Stimulated activated CD8-positive, alpha-beta memory T cell treated with anti-CD3 and anti-CD28 coated beads, Interleukin-7, amount 100 ng/mL, for 48 hours (primary cell): ENCODE results near the gene IGFN1.
"Not testable (repeated sequence)": the region's sequence is repeated elsewhere in the genome, so short reads cannot be mapped to it uniquely, and the experiment has no call there.

Experiments used
- DNase-seq, 2 donors: peaks; one replicate each; pipeline ENCODE4 v3.0.0-alpha.2; 2020; ENCODE audit warnings: low read depth in 1 of 2; ENCODE audit errors: extremely low read depth in 1 of 2

The IGFN1 gene

DNA sequence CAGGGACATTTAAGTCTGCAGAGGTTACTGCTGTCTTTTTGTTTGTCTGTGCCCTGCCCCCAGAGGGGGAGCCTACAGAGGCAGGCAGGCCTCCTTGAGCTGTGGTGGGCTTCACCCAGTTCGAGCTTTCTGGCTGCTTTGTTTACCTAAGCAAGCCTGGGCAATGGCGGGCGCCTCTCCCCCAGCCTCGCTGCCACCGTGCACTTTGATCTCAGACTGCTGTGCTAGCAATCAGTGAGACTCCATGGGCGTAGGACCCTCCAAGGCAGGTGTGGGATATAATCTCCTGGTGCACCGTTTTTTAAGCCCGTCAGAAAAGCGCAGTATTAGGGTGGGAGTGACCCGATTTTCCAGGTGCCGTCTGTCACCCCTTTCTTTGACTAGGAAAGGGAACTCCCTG is 49.0 kb downstream of the IGFN1 start:
- not testable (repeated sequence) for DNase-seq

DNA sequence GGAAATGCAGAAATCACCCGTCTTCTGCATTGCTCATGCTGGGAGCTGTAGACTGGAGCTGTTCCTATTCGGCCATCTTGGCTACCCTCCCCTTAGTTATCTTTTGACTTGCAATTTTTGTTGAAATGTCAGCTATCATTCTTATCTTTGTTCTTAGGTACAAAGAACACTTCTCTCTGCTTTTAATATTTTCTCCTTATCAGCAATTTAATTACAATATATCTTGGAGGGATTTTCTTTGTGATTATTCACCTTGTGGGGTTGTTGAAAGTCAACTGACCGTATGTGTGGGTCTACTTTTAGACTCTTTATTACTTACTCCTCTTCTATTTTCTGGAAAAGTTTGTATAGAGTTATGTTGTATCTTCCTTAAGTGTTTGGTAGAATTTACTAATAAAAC is 49.5 kb downstream of the IGFN1 start:
- no peak for DNase-seq

DNA sequence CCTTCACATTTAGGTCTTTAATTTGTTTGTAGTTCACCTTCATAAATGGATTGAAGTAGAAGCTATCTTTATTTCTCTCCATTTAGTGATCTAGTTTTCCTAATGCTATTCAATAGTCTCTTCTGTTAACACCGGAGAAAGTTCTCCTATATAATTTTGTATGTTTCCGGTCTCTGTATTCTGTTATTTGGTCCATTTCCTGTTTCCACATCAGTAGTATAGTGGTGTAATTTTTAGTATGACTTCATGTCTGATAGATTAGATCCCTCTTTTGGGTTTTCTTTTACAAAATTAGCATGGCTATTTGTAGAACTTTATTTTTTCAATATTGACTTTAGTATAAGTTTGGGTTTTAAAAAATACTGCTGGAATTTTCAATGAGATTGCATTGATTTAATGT is 51.1 kb downstream of the IGFN1 start:
- no peak for DNase-seq

DNA sequence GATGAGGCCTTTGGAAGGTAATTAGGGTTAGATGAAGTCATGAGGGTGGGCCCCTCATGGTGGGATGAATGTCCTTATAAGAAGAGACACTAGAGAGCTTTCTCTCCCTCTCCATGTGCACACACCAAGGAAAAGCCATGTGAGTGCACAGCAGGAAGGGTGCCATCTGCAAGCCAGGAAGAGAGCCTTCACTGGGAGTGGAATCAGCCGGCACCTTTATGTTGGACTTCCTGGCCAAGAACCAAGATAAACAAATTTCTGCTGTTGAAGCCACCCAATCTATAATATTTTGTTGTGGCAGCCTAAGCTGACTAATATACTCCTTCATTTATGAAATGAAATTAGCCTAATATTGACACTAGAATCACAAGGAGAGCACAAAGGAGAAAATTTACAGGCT is 54.5 kb downstream of the IGFN1 start:
- DNase-seq = no peak

DNA sequence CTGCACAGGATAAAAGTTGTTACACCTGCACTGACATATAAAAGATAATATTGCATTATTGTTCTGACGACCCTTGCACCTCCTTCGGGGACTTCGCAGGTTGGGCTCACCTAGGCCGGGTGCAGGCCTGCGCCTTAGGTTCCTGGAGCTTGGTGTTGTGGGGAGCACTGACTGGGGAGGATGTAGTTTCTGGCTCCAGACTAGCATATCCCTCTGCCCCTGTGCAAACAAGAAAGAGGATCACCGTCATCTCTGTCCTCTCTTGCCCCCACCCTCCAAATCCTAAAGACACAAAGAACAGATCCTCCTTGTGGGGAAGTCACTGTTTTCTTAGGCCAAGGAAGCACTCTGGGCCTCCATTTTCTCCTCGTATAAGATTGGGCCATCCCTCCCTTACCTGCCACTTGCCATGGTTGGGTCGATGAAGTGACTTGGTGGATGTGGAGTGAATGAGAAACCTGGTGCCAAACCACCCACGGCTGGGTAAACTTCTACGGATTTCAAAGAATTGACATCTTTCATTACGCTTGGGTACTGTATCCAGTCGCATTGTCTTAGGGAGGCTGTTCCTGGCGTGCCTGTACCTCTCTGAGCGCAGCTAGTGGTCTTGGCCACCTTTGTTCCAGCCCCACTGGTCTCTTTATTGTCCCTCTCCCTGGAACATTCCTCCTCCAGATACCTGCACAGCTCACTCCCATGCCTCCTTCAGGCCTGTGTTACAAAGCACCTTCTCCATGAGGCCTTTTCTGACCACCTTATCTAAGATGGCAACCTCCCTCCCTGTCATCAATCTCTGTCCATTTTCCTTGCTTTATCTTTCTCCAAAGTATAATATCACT is 58.3 kb downstream of the IGFN1 start:
- no peak for DNase-seq

DNA sequence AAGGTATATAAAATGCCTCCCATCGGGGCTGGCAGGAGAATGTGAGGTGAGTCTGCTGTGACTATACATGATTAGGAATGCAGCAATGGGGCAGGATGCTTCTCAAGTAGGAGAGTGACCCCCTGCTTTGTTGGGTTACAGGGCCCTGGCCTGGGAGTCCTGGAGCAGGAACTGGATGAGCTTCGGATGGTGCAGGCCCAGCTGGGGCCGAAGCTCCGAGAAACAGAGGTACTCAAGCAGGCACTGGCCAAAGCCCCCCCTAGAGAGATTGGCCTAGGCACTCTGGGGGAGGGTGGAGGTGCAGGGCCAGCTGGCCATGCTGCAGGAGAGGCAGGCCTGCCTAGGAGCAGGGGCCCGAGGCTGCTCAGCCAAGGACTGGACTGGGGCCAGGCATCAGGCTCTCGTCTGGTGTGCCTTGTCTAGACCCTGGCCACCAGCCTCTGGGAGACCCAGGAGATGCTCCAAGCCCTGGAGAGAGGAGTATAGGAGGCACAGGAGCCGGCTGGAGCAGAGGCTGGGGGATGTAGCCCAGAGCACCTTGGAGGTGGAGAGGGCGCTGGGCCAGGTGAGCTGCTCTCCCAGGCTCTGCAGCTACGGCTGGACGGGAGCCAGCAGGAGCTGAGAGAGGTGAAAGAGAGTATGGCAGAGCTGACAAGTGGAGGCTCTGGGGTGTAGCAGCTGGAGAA is 59.8 kb downstream of the IGFN1 start:
- DNase-seq = no peak

DNA sequence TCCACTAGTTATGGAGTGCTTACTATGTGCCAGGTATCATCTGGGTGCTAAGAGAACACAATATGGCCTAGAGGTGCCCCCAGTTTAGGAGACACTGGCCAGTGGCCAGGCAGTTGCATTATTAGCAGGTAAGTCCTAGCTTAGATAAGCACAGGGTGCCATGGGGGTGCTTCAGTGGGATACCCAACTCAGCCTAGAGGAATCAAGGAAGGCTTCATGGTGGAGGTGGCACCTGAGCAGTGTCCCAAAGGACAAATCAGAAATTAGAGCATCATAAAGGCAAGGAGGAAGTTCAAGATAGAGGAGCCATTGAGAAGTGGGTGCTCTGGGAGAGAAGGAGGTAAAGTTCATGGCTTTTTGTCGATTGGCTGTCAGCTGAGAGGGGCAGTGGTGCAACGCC is 60.8 kb downstream of the IGFN1 start:
- DNase-seq = no peak

DNA sequence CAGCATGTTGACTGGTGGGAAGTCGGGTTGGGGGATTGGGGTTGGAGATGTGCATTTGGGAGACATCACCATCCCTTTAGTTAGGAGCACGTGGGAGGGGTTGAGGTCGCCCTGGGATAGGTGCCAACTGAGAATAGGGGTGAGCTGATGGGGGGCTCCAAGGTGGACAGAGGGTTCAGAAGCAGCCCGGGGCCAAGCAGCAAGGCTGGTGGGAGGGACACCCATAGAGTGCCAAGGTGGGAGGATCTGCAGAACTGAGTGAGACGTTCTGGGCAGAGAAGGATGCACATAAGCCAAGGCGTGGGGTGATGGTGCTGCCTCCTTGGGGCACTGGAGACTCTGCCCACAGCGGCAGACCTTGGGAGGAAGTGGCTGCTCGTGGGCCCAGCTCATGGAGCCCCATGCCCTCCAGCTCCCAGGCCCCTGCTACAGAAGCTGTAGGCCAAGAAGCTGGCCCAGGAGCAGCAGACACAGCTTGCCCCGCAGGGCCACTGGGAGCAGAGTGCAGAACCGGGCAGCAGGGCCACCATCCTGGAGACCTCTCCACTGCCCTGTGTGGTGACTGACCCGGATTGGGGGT is 61.3 kb downstream of the IGFN1 start:
- no peak for DNase-seq

DNA sequence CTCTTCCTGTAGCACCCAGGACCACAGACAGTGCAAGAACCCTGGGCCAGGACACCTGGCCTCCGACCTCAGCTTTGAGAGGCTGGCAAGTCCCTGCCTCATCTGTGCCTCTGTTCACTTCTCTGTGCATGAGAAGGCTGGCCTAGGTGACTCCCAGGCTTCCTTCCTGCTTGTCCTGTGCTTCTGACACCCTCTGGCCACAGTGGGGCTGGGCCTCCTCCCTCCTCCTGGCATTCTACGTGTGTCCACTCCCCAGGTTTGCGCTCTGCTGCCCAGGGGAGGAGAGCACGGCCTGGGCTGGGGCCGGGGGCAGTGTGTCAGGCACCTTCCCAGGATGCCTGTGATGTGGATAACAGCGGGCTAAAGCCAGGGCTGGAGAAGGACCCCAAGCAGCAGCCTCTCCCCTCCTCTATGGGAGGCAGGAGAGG is 62.3 kb downstream of the IGFN1 start:
- no peak for DNase-seq

DNA sequence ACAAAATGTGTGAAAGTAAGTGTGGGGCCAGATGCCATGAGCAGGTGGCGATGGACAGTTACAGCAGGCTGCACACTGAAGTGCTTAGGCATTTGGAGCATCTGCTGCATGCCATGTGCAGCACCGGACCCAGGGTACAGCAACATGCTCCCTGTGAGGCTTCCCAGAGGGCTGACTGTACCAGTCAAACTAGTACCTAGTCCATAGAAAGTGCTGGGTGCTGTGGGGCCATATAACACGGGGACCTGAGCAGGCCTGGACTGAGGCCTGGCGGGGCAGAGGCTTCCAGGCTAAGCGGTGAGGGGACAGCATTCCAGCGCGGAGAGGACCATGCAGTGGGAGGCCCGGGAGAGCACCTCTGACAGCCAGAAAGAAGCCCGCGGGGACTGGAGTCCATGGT is 62.8 kb downstream of the IGFN1 start:
- DNase-seq = no peak

DNA sequence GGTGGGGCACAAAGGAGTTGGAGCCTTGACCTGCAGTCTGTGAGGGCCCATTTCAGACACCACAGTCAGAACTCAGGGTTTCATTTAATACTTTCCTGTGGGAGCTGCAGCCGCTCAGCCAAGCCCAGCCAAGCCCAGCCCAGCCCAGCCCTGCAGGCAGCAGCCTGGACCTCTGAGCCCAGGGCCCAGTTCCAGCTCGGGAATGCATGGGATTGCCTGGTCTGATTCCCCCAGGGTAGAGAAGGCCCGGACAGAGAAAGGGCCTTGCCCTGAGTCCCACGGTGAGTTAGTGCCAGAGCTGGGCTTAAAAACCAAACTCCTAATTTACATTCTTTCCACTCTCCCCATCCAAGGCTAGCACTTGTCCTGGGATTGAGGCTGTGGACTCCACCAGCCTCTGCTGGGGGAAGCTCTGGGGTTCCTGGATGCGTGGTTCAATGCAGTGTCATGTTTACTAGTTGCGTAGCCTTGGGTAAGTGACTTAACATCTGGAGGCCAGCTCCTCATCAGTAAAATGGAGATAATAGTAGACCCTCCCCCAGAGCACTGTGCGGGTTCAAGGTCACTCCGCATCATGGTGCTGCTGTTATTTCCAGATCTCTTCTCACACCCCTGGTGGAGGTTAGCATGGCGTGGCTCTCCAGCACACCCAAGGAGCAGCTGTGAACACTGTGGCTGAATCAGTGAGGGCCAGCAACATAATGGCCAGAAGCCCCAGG is 63.4 kb downstream of the IGFN1 start:
- DNase-seq = no peak

DNA sequence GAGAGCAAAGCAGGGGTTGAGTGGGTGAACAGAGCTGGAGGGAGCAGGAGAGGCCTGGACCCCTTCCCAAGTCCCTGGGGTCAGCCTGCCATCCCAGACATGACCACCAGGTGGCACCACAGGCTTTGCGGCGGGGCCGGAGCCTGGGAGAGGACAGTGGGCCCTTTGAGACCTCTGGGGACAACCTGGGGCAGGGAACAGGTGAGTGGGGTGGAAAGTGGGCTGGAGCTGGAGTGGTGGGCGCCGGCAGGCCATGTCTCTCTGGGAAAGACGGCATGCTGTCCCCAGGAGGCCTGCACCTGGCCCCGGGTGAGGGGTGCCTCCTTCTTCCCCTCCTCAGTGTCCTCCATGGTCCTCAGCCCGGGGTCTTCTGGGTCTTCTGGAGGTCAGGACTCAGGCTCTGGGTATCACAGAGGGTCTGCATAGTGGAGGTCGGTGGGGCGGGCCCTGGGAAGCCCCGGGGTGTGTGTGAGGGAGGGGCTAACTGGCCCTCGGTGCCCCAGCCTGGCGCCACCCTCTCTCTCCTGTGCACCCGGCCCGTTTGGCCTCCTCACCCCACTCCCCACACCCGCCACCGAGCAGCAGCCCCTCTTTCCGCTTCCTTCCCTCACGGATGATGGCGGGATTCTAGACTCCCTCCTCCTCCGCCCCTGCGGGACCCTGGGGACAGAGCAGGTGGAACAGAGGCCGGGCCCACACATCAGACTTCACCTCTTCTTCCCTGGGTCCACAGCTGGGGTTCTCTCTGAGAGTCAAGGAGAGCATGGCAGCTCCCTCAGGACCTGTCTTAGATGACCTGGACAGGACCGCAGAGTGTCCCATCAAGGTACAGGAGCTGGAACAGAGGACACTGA is 64.2 kb downstream of the IGFN1 start:
- peak; percentile 31 to 45 for DNase-seq

DNA sequence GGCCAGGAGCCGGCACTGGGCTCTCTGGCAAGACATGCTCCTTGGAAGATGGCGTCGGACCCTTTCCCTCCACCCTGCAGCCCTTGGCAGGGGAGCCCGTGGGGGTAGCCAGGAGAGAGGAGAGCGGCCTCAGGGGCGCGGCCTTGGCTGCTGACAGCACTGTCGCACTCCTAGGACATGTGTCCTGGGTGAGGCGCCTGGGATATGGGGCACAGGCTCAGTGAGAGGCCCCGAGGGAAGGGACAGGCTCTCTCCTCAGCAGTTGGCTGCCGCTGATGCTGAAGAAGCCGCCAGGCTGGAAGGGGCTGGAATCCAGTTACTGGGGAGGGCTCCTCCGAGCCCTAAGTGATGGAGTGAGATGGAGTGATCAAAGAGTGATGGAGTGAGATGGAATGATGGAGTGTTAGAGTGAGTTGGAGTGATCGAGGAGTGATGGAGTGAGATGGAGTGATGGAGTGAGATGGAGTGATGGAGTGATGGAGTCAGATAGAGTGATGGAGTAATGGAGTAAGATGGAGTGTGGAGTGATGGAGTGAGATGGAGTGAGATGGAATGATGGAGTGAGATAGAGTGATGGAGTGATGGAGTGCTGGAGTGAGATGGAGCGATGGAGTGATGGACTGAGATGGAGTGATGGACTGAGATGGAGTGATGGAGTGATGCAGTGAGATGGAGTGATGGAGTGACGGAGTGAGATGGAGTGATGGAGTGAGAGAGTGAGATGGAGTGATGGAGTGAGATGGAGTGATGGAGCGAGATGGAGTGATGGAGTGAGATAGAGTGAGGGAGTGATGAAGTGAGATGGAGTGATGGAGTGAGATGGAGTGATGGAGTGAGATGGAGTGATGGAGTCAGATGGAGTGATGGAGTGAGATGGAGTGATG is 65.1 kb downstream of the IGFN1 start:
- DNase-seq = no peak

DNA sequence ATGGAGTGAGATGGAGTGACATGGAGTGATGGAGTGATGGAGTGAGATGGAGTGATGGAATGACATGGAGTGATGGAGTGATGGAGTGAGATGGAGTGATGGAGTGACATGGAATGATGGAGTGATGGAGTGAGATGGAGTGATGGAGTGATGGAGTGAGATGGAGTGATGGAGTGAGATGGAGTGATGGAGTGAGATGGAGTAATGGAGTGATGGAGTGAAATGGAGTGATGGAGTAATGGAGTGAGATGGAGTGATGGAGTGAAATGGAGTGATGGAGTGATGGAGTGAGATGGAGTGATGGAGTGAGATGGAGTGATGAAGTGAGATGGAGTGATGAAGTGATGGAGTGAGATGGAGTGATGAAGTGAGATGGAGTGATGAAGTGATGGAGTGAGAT is 67.5 kb downstream of the IGFN1 start:
- DNase-seq = not testable (repeated sequence)

DNA sequence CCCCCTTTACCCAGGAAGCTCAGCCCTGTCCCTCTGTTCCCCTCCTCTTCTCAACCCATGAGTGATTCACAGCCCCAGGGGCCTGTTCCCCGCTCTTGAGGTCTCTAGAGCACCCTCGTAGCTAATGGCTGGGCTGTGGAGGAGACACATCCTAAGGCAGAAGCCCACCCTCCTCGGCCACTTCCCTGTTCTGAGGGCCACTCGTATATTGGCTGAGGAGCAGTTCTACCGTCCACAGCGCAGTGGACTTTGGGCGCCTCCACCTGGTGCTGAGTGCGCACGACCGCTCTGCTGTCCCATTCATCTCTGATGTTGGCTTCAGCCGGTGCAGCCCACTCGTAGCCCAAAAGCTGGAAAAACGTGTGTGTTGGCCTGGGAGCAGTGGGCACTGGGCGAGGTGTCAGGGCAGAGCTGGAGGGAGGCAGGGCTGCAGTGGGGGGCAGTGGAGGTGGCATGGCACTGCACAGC is 68.2 kb downstream of the IGFN1 start:
- no peak for DNase-seq

DNA sequence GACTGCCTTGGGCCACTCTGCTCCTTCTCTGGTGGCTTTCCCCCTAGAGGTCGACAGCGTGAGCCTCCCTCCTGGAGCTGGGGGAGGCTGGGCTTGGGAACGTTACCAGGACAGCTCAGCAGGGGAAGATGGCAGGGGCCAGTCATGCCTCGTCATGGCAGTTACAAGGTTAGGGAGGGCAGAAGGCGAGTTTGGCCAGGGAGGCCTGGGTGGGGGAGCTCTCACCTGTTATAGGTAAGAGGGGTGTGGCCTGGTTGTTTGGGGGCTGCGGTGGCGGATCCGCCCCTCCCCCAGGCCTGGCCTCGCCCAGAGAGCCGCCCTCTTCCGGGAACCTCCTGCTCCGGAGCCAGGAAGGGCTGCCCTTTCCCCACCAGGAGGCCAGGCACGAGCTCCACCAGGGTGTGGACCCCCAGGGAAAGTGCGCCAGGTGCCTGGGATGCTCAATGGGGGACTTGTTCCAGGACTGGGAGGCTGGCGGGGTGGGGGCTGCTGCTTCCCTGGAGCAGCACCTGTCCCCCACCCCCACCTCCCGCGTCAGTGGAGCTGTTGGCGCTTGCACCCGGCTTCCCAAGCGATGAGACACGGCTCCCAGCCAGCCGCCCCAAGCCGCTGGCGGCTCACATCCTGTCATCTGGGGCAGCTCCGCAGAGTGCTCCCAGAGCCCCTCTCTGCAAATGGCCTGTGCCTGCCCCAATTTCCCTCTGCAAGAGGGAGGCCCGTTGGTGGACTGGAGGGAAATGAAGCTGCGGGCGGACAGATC is 69.0 kb downstream of the IGFN1 start:
- no peak for DNase-seq

DNA sequence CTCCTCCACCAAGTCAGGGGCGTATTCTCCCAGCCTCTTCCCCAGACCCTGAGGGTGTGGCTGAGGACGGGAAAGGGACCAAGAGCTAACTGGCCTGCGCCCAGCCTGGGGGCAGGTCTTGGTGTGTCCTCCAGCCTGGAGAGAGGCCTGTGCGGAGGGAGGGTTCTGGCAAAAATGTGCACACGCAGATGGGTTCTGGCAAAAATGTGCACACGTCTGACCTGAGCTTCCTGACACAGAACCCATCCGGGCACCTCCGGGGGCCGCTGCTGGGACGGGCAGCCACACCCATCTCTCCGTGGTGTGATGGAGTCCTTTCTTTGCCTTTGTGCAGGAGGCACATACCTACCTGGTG is 69.6 kb downstream of the IGFN1 start:
- DNase-seq = no peak

DNA sequence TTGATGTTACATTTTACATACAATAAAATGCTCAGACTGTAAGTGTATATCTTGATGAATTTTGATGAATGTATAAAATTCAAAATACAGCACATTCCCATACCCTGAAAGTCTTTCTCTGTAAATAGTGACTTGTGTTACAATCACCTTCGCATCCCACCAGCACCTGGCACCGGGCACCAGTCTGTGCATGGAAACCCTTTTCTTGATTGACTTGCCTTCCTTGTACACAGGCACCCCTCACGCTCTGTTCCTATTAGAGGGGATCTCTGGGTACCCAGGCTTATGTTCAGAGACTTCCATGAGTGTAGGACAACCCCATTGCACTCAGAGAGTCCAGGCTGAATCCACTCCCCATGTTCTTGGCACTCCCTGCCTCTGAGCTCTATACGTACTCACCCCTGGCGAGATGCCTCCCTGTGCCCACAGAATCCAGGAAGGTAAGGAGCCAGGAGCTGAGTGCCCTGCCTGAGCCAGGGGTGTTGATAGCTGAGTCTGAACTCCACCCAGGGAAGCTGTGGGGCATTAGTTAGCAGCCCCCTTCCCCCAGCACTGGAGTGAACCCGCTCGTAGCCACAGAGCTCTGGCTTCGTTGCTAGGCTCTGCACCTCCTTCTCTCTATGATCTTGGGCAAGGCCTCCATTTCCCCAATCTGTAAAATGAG is 70.2 kb downstream of the IGFN1 start:
- no peak for DNase-seq
